Tibial nerve (tissue), 4 donors: Measurements from ENCODE around the gene TMEM132C. TPM values are rescaled to one million over a fixed set of nuclear protein-coding genes. Genes with fewer than 3 reads are reported as not detected.

Experiments
- DNase-seq, 2 donors: peaks; one replicate each; pipeline ENCODE4 v3.0.0-alpha.2; 2019; ENCODE audit warnings: low spot score in 2 of 2
- H3K27ac ChIP-seq, 4 donors: fragments of 200-600 bp; sonication (generic) in 3 of 4; one replicate each; pipeline ENCODE4 v1.5.1; 2017 to 2019; ENCODE audit warnings: mild to moderate bottlenecking in 1 of 4
- H3K27me3 ChIP-seq, 2 donors: fragments of 200-600 bp; sonication (generic) in 1 of 2; one replicate each; pipeline versions ENCODE4 v1.5.1 to v1.6.0; 2017 to 2019
- H3K36me3 ChIP-seq, 3 donors: fragments of 200-600 bp; sonication (generic); one replicate each; pipeline ENCODE4 v1.5.1; 2018 to 2019
- H3K4me1 ChIP-seq, 4 donors: fragments of 200-600 bp; sonication (generic) in 3 of 4; one replicate each; pipeline ENCODE4 v1.5.1; 2017 to 2019
- H3K4me3 ChIP-seq, 4 donors: fragments of 200-600 bp; sonication (generic) in 3 of 4; one replicate each; pipeline ENCODE4 v1.5.1; 2017 to 2019; ENCODE audit warnings: mild to moderate bottlenecking in 1 of 4, moderate library complexity in 1 of 4
- H3K9me3 ChIP-seq, 4 donors: fragments of 200-600 bp; sonication (generic) in 3 of 4; one replicate each; pipeline ENCODE4 v1.5.1; 2017 to 2019
- CTCF ChIP-seq, 5 experiments: fragments of 200-600 bp in 3 of 5; fragments of 450-650 bp in 2 of 5; sonication (generic) in 3 of 5; IDR thresholded peaks; one replicate each; pipeline ENCODE4 v1.5.1; 2016 to 2019; ENCODE audit warnings: antibody characterized with exemption in 5 of 5, mild to moderate bottlenecking in 3 of 5, moderate library complexity in 2 of 5
- EP300 ChIP-seq, 2 donors: sonication (generic); formaldehyde crosslinking; IDR thresholded peaks; one replicate each; pipeline ENCODE4 v1.6.1; 2017; ENCODE audit warnings: antibody characterized with exemption in 2 of 2, mild to moderate bottlenecking in 1 of 2
- POLR2A ChIP-seq, 2 donors: fragments of 450-650 bp; IDR thresholded peaks; one replicate each; pipeline ENCODE4 v1.6.1; 2017; ENCODE audit warnings: antibody characterized with exemption in 2 of 2, mild to moderate bottlenecking in 2 of 2, moderate library complexity in 2 of 2
- WGBS, 2 donors: methylation state at CpG; one replicate each; pipeline ENCODE4 v1.1.5; 2018; 5-methylcytosine and 5-hydroxymethylcytosine counted together
- total RNA-seq, 4 donors: library from RNA; depleted of rRNA; stranded (reverse); fragments of >200 nt; gene quantifications; one replicate each; pipeline ENCODE4 v1.1.0, GENCODE V29; 2016

The TMEM132C gene
- total RNA-seq, 4 donors from 2014 or later = 8.2 to 17.4 (median 12.4) TPM

DNA sequence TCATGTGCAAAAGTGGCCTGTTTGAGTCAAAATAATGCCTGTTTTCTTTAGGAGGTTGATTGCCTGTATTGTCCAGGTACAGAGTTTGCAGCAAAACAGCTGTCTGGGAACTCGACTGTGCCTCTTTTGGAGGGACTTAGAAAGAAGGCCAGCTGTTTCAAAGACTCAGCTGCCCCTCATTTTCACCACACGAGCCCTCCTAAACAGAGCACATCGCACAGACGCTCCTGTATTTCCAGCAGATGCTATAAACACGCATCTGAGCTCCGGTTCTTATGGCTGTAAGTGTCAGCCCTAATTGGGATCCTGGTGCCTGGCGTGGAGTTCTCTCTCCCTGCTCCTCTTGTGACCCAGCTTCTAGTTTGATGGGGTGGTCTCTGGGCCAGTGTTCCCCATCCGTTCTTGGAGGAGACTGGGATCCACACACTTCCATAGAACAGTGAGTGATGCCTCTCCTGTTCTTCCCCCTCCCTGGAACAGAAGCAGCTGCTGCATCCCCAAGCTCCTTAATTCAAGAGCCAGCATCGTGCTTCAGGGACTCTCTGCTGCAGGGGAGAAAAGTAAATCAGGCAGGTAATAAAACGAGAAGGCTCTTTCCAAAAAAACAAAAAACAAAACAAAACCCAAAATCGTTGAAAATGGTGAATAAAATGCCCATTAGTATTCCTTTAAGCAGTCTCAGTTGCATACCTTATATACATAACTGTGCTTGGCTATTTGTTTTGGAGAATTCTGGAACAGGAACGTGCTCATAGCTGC, 287.8 kb downstream of the TMEM132C start:
- Histone ChIP-seq H3K27me3 (no peaks in the 10 kb centered on the region), H3K4me3 (no peak overlapping the region), H3K27ac (no peak overlapping the region), H3K9me3 (peaks cover 0 to 25% (median 0%) of the 10 kb centered on the region in 4 donors), H3K4me1 (no peaks in the 10 kb centered on the region), H3K36me3 (no peaks in the 10 kb centered on the region)
- WGBS, 2 donors = 41% methylated on average over 12 of the region's 12 CpGs
- DNase-seq = no peak
- TF ChIP-seq POLR2A (IDR thresholded peaks at IDR 0.05) = no peak
- no peak for TF ChIP-seq EP300 (IDR thresholded peaks at IDR 0.05)
- no peak for TF ChIP-seq CTCF (IDR thresholded peaks at IDR 0.05)

DNA sequence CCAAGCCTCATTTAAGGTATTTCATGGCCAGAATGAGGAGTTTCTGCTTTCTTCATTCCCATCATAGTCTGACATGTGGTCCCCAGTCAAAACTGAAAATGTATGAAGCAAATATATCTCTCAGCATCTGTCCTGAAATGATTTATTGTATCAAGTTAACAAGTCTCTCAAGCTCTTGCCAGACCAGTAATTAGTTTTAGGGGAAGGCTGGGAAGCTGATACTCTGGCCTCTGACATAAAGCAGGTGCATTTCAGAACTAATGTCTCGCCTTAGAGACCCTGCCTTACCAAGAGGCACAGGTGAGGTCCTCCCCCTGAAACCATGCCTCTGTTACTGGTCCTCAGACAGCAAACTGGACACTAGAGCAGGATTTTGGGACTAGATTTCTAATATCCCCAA, 290.3 kb downstream of the TMEM132C start:
- no peak for TF ChIP-seq POLR2A (IDR thresholded peaks at IDR 0.05)
- TF ChIP-seq CTCF (IDR thresholded peaks at IDR 0.05) = no peak
- no peak for TF ChIP-seq EP300 (IDR thresholded peaks at IDR 0.05)
- no peak for DNase-seq
- Histone ChIP-seq H3K27ac (no peak overlapping the region), H3K9me3 (peaks cover 0 to 31% (median 0%) of the 10 kb centered on the region in 4 donors), H3K36me3 (no peaks in the 10 kb centered on the region), H3K4me3 (no peak overlapping the region), H3K27me3 (no peaks in the 10 kb centered on the region), H3K4me1 (no peaks in the 10 kb centered on the region)
- 79 to 81% methylated on average over 1 of the region's 1 CpG for WGBS, 2 donors

DNA sequence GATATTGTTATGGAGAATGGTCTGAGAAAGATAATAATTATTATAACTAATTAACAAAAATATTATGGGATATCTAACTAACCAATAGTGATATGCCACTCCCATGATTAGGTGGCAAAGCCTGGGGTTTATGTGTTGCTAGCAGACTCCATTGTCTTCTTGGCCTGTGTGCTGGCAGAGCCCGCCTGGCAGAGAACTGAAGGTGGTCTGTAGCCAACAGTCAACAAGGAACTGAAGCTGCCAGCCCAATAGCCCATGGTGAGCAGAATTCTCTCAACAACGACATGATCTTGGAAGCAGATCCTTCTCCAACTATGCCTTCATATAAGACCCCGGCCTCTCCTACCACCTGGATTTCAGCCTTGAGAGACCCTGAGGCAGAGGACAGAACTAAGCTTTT, 298.0 kb downstream of the TMEM132C start:
- Histone ChIP-seq H3K36me3 (no peaks in the 10 kb centered on the region), H3K27me3 (no peaks in the 10 kb centered on the region), H3K9me3 (peaks cover 0 to 17% (median 0%) of the 10 kb centered on the region in 4 donors), H3K4me1 (no peaks in the 10 kb centered on the region), H3K4me3 (no peak overlapping the region), H3K27ac (no peak overlapping the region)
- 79 to 80% methylated on average over 3 of the region's 3 CpGs for WGBS, 2 donors
- DNase-seq = no peak
- TF ChIP-seq EP300 (IDR thresholded peaks at IDR 0.05) = no peak
- TF ChIP-seq CTCF (IDR thresholded peaks at IDR 0.05) = no peak
- no peak for TF ChIP-seq POLR2A (IDR thresholded peaks at IDR 0.05)

DNA sequence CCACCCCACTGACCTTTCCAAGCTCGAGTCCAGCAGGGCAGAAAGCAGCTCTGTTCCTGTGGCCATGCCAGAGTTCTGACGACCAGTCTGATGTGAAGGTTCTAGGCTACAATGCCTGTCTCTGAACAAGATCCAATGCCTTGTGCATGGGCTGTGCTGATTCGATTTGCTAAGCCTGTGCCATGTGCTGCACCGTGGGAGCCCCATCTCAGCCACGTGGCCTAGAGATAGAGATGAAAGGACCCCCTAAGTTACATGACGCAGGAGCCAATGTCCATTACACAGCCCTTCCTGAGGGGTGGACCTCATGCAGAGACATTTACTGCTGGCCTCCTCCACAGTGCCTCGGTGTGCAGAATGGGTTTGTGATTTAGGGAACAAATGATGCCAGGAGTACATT, 300.8 kb downstream of the TMEM132C start:
- no peak for TF ChIP-seq EP300 (IDR thresholded peaks at IDR 0.05)
- TF ChIP-seq CTCF (IDR thresholded peaks at IDR 0.05) = no peak
- TF ChIP-seq POLR2A (IDR thresholded peaks at IDR 0.05) = no peak
- H3K4me3 ChIP-seq = no peak overlapping the region
- no peak for DNase-seq
- no peaks in the 10 kb centered on the region for H3K4me1 ChIP-seq
- no peaks in the 10 kb centered on the region for H3K36me3 ChIP-seq
- H3K9me3 ChIP-seq = peaks cover 0 to 16% (median 0%) of the 10 kb centered on the region in 4 donors
- no peak overlapping the region for H3K27ac ChIP-seq
- 49 to 67% methylated on average over 7 of the region's 7 CpGs for WGBS, 2 donors
- no peaks in the 10 kb centered on the region for H3K27me3 ChIP-seq

- no peaks in the 10 kb centered on the region for H3K4me1 ChIP-seq
- H3K27ac ChIP-seq = no peak overlapping the region
- H3K27me3 ChIP-seq = no peaks in the 10 kb centered on the region
- H3K4me3 ChIP-seq = no peak overlapping the region
- no peak for DNase-seq
- 66 to 68% methylated on average over 11 of the region's 11 CpGs for WGBS, 2 donors
- TF ChIP-seq EP300 (IDR thresholded peaks at IDR 0.05) (no peak), CTCF (IDR thresholded peaks at IDR 0.05) (no peak), POLR2A (IDR thresholded peaks at IDR 0.05) (no peak)
- peaks cover 0 to 10% (median 0%) of the 10 kb centered on the region in 4 donors for H3K9me3 ChIP-seq
- H3K36me3 ChIP-seq = no peaks in the 10 kb centered on the region
Observed at GRCh38 chr12:128570191-128571065, 303.5 kb downstream of the TMEM132C start.
